NCI-H187 treated with DMSO at 0.1 percent for 48 hours (cell line): Measurements from ENCODE around the gene SPECC1.
"Not testable (repeated sequence)": the region's sequence is repeated elsewhere in the genome, so short reads cannot be mapped to it uniquely, and the experiment has no call there.

Experiments
- DNase-seq: peaks from one replicate; lab custom pipeline; 2025; lab: John Stamatoyannopoulos, UW

SPECC1 gene

GRCh38 chr17:20313306-20313705 is 304.1 kb downstream of the SPECC1 start:
- DNase-seq = no peak

- no peak for DNase-seq
Observed at GRCh38 chr17:20313891-20314290, 304.7 kb downstream of the SPECC1 start.

- no peak for DNase-seq
Observed at GRCh38 chr17:20314834-20315233, 305.7 kb downstream of the SPECC1 start.

GRCh38 chr17:20315311-20315710 is 306.2 kb downstream of the SPECC1 start:
- no peak for DNase-seq

- DNase-seq = no peak
Observed at GRCh38 chr17:20315821-20316220, 306.7 kb downstream of the SPECC1 start.

GRCh38 chr17:20320535-20321229 is 311.5 kb downstream of the SPECC1 start:
- DNase-seq = not testable (repeated sequence)

GRCh38 chr17:20321357-20321756 is 312.2 kb downstream of the SPECC1 start:
- DNase-seq = not testable (repeated sequence)

GRCh38 chr17:20327739-20328138 is 318.6 kb downstream of the SPECC1 start:
- DNase-seq = not testable (repeated sequence)

GRCh38 chr17:20351405-20351804 is 342.2 kb downstream of the SPECC1 start:
- DNase-seq = not testable (repeated sequence)

GRCh38 chr17:20352567-20352966 is 343.4 kb downstream of the SPECC1 start:
- not testable (repeated sequence) for DNase-seq

- not testable (repeated sequence) for DNase-seq
Observed at GRCh38 chr17:20363846-20364245, 354.7 kb downstream of the SPECC1 start.
